ENCODE measurements around the gene MTUS2. TPM values are rescaled to one million over a fixed set of nuclear protein-coding genes. Genes with fewer than 3 reads are reported as not detected.
A peak's percentile ranks its signal among the peaks of the same experiment; 100 is the strongest.
"Not testable (repeated sequence)": the region's sequence is repeated elsewhere in the genome, so short reads cannot be mapped to it uniquely, and the experiment has no call there.

MTUS2 gene
- total RNA-seq, 1 donor from 2014 or later = 11.2 TPM

DNA sequence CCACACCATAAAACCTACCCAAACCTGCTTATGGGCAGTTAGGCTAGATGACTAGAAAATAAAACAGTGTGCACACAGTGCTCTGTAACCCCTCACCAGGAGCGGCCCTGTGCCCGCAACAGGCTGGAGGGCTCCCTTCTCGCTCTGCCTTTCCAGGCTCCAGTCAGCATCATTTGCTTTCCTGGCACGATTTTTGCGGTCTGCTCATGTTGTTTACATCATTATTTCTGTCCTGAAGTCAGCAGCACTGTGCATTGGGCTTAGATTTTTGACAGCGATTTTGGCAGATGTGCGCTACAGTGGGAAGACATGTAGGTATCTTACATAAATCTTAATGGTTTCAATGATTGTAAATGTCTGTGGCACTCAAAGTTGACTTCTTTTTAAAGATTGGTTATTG lies 344.0 kb downstream of the MTUS2 start:
- DNase-seq = peak; percentile 1

GRCh38 chr13:29165216-29165615 lies 345.1 kb downstream of the MTUS2 start:
- no peak for DNase-seq

GRCh38 chr13:29165840-29166239 lies 345.7 kb downstream of the MTUS2 start:
- no peak for DNase-seq

GRCh38 chr13:29170436-29171082 lies 350.4 kb downstream of the MTUS2 start:
- peak; percentile 65 for DNase-seq

DNA sequence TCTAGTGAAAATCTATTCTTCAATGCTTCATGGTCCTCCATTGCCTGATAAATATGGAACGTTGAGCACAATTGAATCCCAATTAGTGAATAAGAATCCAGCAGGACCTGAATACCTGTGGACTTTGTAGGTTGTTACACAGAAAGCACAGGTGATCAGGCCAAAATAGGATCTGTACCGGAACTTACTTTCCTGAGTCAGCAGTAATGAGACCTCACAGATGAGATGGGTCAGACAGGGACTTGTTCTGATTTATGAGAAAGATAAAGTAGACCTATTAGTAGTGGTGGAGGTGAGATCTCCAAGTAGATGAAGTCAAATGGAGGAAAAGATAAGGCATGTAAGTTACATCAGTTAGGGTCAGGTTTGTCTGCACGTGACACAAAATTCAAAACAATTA lies 351.1 kb downstream of the MTUS2 start:
- no peak for DNase-seq

- no peak for DNase-seq
Measured at GRCh38 chr13:29174093-29174492, 354.0 kb downstream of the MTUS2 start.

DNA sequence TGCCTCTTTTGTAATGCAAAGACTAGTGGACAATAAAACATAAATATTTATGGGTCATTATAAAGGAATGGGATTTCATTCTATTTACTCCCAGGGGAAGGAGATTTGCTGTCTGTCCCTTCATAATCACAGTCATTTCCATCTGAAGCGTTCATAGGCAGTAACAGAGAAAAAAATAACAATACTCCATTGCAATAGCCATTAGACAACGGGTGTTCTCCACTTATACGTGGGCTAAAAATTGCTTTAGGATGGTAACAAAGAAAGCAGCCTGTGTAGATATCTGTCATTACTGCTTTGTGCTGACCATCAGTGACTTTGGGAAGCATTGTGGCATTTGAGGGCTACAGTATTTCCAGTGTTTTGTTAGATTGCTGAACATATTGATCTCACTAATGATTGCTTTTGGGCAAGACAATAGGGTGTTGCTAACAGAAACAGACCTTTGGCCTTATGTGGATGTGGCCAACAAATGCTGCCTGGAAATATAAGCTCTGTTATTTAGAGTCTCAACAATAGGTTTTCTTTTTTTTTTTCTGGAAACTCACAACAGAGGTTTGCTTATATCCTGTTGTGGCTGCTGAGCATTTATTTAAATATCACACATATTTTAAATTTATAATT lies 355.2 kb downstream of the MTUS2 start:
- no peak for DNase-seq

- no peak for DNase-seq
Measured at GRCh38 chr13:29180055-29180454, 359.9 kb downstream of the MTUS2 start.

GRCh38 chr13:29182216-29182615 lies 362.1 kb downstream of the MTUS2 start:
- DNase-seq = no peak

- DNase-seq = no peak
Measured at GRCh38 chr13:29185926-29186325, 365.8 kb downstream of the MTUS2 start.

GRCh38 chr13:29187584-29187983 lies 367.4 kb downstream of the MTUS2 start:
- DNase-seq = no peak

DNA sequence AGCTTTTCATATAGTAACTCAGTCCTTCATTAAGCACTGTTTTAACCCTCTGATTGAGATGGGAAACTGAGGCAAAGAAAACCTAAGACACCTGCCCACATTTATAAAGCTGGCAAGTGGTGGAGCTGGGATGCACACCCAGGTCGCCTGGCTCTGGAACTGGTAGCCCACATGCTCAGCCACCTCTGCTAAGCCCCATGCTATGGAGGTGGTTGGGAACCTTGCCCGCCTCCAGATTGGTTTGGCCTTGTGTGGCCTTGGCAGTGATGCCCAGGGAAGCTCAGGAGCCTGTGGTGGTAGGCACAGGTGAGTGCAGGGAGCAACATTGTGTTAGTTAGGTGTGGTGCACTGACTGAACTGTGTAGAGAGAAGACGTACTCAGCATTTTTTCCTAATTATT lies 370.2 kb downstream of the MTUS2 start:
- DNase-seq = no peak

GRCh38 chr13:29193083-29193482 lies 372.9 kb downstream of the MTUS2 start:
- no peak for DNase-seq

DNA sequence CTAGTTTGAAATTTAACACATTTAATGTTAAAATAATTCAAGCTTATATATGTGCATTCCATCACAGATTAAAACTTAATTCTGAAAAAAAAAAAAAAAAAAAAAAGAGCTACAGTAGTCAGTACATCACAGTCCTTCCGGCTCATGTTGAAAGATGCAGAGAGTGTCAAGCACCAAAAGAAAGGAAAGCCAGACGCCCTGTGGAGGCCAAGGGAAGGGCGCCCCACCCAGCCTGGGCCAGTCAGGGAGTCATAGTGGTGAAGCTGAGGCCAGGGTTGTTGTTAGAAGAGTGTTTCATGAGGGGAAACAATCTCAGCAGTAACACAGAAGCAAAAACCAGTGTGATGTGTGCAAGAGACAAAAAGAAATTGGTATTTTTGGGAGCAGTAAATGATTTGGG lies 375.3 kb downstream of the MTUS2 start:
- DNase-seq = no peak

DNA sequence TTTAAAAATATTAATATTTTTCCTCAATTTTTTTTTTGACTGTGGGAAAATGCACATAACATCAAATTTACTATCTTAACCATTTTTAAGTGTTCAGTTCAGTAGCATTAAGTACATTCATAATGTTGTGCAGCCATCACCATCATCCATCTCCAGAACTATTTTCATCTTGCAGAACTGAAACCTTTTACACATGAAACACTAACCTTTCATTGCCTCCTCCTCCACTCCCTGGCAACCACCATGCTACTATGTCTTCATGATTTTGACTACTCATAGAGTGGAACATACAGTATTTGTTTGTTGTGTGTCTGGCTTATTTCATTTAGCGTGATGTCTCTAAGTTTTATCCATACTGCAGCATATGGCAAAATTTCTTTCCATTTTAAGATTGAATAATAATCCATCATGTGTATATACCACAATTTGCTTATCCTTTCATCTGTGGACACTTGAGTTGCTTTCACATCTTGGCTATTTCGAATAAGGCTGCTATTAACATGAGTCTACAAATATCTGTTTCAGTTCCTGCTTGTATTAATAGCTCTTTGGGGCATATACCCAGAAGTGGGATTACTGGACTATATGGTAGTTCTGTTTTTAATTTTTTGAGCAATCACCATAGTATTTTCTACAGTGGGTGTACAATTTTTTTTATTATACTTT lies 376.4 kb downstream of the MTUS2 start:
- no peak for DNase-seq

GRCh38 chr13:29202753-29203152 lies 382.6 kb downstream of the MTUS2 start:
- not testable (repeated sequence) for DNase-seq

DNA sequence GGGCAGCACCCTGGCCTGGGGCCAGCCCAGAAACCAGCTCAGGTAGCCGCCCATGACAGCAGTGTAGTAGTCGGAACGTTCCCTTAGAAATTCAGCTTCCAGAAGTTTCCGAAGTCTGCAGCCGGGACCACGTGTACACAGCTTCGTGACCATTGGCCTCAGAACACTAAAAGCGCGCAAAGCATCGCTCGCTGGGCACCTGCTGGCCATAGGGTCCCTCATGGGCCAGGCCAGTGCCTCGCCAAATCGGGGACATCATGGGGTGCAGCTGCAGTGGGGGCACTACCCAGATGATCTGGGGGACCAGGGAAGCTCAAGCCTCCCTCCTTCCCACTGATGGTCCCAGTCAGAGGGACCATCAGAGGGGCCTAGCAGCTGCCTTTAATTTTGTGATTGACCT lies 384.5 kb downstream of the MTUS2 start:
- DNase-seq = no peak

GRCh38 chr13:29210676-29211075 lies 390.5 kb downstream of the MTUS2 start:
- no peak for DNase-seq

- DNase-seq = not testable (repeated sequence)
Measured at GRCh38 chr13:29211162-29211561, 391.0 kb downstream of the MTUS2 start.

- no peak for DNase-seq
Measured at GRCh38 chr13:29222458-29222857, 402.3 kb downstream of the MTUS2 start.

DNA sequence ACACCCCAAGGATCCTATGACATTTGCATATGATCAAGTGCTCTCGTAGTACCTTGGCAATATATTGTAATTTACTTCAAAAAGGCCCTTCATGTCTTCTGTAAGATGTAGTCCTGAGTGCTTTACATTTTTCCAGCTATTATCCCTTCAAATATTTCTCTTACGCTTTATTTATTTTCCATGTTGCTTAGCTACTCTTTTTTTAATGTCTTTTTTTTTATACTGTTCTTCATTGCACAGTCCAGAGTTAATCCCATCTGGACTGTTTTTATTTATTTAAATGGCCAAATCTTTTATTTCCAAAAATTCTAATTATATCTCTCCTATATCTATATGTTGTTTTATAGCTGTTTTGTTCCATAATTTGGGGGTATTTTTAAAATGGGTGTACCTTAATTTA lies 404.1 kb downstream of the MTUS2 start:
- DNase-seq = no peak

- DNase-seq = peak; percentile 59
Measured at GRCh38 chr13:29227576-29227975, 407.4 kb downstream of the MTUS2 start.

DNA sequence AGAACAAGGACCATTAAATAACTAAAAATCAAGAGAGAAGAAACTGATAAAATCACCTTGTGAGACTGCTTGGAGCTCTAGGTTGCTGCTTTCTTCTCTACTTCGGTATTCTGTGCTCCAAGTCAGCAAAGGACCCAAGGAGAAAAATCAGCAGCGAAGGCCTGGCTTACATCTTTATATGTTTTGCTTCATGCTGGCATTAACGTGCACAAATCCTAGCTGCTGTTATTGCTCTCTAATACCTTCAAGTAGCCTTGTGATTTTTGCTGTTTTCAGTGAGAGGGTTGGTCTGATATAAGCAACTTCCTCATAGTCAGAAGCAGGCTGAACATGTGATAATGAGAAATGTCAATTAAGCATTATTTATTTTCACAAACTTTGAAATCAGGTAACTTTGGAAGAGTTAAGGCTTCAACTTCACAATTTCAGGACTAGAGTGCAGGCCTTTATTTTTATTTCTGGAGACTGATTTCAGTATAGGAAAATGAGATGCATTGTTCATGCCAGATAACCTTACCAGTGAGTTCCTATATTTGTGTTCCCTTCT lies 410.2 kb downstream of the MTUS2 start:
- no peak for DNase-seq

Data from tongue (tissue), 2 donors.